LNCAP (cell line): ENCODE measurements around the gene APBB1.

Experiments
- TF ChIP-seq, protein P1 (sequence below): fragments of 450-650 bp; IDR thresholded peaks from 2 replicates; pipeline ENCODE4 v1.5.1; 2017; ENCODE audit warnings: mild to moderate bottlenecking

APBB1 gene

DNA sequence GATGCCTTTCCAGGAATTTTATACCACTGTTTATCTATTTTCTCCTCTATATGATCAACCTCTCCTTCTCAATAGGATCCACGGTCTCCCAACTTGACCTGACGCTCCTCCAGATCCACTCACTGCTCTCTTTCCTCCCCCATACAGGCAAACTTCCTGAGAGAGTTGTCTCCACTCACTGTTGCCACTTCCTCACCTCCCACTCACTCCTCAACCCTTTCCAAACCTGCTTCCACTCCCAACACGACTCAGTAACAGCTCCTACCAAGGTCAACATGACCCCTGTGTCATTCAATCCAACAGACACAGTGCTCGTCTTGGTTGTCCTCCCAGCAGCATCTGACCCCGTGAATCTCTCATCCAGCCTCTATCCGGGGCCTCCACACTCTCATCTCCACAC, 3.1 kb downstream of the APBB1 start:
- TF ChIP-seq, protein P1, sequence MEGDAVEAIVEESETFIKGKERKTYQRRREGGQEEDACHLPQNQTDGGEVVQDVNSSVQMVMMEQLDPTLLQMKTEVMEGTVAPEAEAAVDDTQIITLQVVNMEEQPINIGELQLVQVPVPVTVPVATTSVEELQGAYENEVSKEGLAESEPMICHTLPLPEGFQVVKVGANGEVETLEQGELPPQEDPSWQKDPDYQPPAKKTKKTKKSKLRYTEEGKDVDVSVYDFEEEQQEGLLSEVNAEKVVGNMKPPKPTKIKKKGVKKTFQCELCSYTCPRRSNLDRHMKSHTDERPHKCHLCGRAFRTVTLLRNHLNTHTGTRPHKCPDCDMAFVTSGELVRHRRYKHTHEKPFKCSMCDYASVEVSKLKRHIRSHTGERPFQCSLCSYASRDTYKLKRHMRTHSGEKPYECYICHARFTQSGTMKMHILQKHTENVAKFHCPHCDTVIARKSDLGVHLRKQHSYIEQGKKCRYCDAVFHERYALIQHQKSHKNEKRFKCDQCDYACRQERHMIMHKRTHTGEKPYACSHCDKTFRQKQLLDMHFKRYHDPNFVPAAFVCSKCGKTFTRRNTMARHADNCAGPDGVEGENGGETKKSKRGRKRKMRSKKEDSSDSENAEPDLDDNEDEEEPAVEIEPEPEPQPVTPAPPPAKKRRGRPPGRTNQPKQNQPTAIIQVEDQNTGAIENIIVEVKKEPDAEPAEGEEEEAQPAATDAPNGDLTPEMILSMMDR: no peak

DNA sequence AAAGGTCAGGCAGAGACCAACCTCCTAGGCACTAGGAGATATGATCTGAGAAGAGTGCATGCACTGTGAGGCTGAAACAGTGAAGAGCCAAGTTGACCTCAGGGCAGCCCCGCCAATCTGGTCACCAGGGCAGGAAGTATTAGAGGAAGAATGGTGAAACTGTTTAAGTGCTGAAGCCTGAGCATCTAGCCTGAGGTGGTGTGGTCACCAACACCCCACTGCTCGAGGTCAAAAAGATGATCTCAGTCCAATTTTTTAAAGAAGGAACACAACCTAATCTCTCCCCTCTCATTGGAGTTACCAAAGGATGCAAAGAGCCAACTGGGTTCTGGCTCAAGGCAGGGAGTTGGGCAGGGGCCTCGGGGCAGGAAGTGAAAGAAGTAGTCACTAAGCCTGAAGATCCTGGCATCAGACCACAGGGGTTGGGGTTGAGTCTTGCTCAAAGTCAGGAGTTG, 4.0 kb downstream of the APBB1 start:
- TF ChIP-seq, protein P1: no peak

DNA sequence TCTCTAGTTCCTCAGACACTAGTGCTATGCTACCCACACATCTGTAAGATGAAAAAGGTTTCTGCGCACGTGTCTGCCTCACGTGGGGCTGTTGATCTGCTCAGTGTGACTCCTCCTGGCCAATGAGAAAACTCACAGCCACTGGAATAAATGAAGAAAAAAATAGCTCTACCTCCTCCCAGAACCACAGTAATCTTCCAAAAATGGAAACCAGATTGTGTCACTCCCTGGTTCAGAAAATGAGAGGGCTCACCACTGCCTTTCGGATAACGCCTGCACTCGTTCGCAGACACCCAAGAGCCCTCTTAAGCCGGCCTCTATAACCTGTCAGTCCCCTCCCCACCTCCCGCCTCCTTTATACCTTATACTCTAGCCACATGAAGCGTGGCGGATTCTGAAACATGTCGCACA, 5.1 kb downstream of the APBB1 start:
- TF ChIP-seq, protein P1: no peak

DNA sequence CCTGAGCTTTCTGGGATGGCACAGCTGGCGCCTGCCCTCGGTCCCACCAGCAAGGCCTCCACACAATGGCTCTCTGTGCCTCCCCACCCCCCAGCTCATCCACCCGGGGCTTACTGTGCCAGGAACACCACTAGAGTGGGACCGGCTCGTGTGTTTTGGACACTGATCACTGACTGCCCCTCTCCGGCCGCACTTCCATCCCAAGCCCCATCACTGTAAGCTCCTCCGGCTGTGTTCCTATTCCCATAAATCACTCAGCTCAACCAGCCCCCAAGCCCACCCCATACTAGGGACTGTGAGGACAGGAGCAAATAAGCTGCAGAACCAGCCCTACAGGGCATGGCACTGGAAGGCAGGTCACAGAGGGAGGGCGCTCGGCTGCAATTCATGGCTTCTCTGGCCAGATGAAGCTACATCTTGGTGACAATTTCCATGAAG, 7.3 kb downstream of the APBB1 start:
- TF ChIP-seq, protein P1: no peak

DNA sequence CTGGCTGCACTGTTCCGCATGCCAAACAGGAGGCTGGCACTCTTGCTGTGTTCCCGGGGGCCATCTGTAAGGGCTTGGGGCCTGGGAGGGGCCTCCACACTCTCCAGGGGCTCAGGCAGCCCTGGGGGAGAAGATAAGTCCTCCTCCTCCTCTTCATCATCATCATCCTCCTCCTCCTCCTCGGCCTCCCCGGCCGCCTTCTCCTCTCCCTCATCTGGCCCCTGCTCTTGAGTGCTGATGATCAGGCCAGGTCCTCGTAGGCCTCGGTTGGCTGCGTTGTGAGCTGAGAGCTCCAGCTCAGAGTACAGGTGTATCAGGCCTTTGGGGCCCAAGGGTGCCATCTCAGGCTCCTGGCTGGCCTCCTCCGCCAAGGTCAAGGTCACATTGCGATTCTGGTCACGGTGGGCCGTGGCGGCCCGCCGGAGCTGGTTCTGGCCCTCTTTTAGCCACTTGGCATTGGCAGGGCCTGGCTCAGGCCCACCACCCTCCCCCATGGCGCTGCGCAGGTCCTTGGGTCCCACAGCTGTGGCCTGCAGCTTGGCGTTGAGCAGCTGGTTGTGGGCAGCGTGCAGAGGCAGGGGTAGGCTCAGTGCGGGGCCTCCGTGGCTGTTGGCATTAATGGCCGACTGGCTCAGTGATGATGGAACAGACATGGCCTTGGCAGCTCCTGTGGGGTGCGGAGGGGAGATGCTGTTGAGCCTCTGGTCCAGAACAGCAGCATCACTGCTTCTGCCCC, 8.0 kb downstream of the APBB1 start:
- TF ChIP-seq, protein P1: no peak

DNA sequence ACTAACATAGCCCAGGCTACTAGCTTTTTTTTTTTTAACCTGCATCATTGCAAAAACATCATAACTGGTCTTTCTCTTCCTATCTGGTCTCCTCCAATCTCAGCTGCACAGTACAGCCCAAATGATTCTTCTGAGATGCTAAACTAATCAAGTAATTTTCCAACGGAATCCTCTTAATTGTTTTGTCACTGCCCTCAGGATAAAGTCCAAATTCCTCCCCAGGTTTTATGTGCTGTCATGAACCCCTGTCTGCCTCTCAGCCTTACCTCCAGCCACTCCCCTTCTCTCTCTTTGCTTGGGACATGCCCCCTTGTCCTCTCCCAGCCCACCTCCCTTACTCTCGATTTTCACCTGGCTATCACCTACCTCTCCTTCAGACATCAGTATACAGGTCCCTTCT, 12.5 kb downstream of the APBB1 start:
- TF ChIP-seq, protein P1: no peak

DNA sequence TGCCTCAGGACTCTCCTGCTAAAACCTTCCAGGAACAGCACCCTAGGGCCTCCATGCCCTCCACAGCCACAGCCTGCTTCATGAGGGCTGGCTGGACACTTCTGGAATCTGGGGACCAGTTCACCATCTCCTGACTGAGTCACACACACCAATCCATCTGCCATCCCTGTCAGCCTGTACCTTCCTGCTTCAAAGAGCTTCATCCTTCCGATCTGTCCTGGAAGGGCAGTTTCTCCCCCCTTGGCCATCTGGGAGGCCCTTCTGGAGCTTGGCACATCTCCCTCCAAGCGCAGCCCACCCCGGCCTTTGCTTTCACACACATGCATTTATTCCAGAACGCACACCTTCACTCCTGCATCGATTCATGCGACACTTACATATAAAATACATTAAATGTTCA, 13.0 kb downstream of the APBB1 start:
- TF ChIP-seq, protein P1: no peak
